Fibroblast of villous mesenchyme (primary cell): Measurements from ENCODE around the gene MT1B. TPM values are rescaled to one million over a fixed set of nuclear protein-coding genes. Genes with fewer than 3 reads are reported as not detected.

ENCODE experiments used
- DNase-seq: peaks from one replicate; pipeline ENCODE4 v3.0.0-alpha.2; 2010; ENCODE audit warnings: low read depth
- H3K4me3 ChIP-seq: 2 replicates; pipeline ENCODE4 v1.5.1; 2011; ENCODE audit warnings: low read depth, mild to moderate bottlenecking, low read length
- CTCF ChIP-seq: IDR thresholded peaks from 2 replicates; pipeline ENCODE4 v1.5.1; 2012; ENCODE audit warnings: low read depth, mild to moderate bottlenecking, low read length; ENCODE audit not compliant: insufficient read depth
- total RNA-seq: library from RNA; depleted of rRNA; stranded (reverse); fragments of >200 nt; gene quantifications from 2 replicates; pipeline ENCODE4 v1.2.3, GENCODE V29; 2012

The MT1B gene
- total RNA-seq, 1 donor: not detected

GRCh38 chr16:56626685-56627084 is 25.0 kb upstream of the MT1B start:
- no peak for DNase-seq
- no peak for TF ChIP-seq CTCF
- peak overlapping the region; percentile 67 for H3K4me3 ChIP-seq

- no peak overlapping the region for H3K4me3 ChIP-seq
- no peak for DNase-seq
- no peak for TF ChIP-seq CTCF
These were observed 23.0 kb upstream of the MT1B start for GRCh38 chr16:56628486-56629350.

GRCh38 chr16:56629531-56629930 is 22.2 kb upstream of the MT1B start:
- no peak for TF ChIP-seq CTCF
- DNase-seq: peak; percentile 21

GRCh38 chr16:56630134-56630533 is 21.6 kb upstream of the MT1B start:
- H3K4me3 ChIP-seq: no peak overlapping the region
- no peak for TF ChIP-seq CTCF
- no peak for DNase-seq

More at GRCh38 chr16:56629531-56629930, 22.2 kb upstream of the MT1B start:
- H3K4me3 ChIP-seq: no peak overlapping the region

GRCh38 chr16:56631197-56631596 is 20.5 kb upstream of the MT1B start:
- no peak overlapping the region for H3K4me3 ChIP-seq
- DNase-seq: no peak
- no peak for TF ChIP-seq CTCF

GRCh38 chr16:56631832-56632155 is 19.9 kb upstream of the MT1B start:
- no peak for TF ChIP-seq CTCF
- no peak for DNase-seq
- H3K4me3 ChIP-seq: peak overlapping the region; percentile 46
